HepG2 (cell line): ENCODE results near the gene RNF208. TPM values are rescaled to one million over a fixed set of nuclear protein-coding genes. Genes with fewer than 3 reads are reported as not detected.

Experiments
- DNMT1 ChIP-seq: sonication (generic); formaldehyde crosslinking; IDR thresholded peaks from 2 replicates; pipeline ENCODE4 v1.5.1; 2020; ENCODE audit warnings: mild to moderate bottlenecking, missing genetic modification reagents
- HNRNPK ChIP-seq: fragments of 200-400 bp; formaldehyde crosslinking; IDR thresholded peaks from 2 replicates; pipeline ENCODE4 v1.6.1; 2018; ENCODE audit warnings: low read length, low read depth, moderate library complexity, mild to moderate bottlenecking; ENCODE audit not compliant: poor library complexity, severe bottlenecking
- MTA3 ChIP-seq: sonication (generic); formaldehyde crosslinking; IDR thresholded peaks from 2 replicates; pipeline ENCODE4 v1.4.0; 2020; ENCODE audit warnings: missing genetic modification reagents
- NFRKB ChIP-seq: fragments of 450-650 bp; IDR thresholded peaks from 2 replicates; pipeline ENCODE4 v1.6.1; 2017
- RBFOX2 ChIP-seq: fragments of 200-400 bp; formaldehyde crosslinking; IDR thresholded peaks from 2 replicates; pipeline ENCODE4 v1.6.1; 2017; ENCODE audit warnings: low read depth, mild to moderate bottlenecking, low read length
- RCOR2 ChIP-seq: IDR thresholded peaks from 2 replicates; pipeline ENCODE4 v1.6.1; 2016; ENCODE audit warnings: missing biosample characterization, missing genetic modification reagents
- SMAD1 ChIP-seq: sonication (generic); formaldehyde crosslinking; IDR thresholded peaks from 2 replicates; pipeline ENCODE4 v1.4.0; 2020; ENCODE audit warnings: missing genetic modification reagents, low read depth, mild to moderate bottlenecking, borderline replicate concordance
- SMYD3 ChIP-seq: sonication (generic); formaldehyde crosslinking; IDR thresholded peaks from 2 replicates; pipeline ENCODE4 v1.8.1; 2023; ENCODE audit warnings: mild to moderate bottlenecking, missing genetic modification reagents
- SP1 ChIP-seq, 2 experiments: fragments of 450-650 bp in 1 of 2; sonication (generic) in 1 of 2; formaldehyde crosslinking in 1 of 2; IDR thresholded peaks; 2 replicates each; pipeline versions ENCODE4 v1.4.0 to v1.6.1; 2016 to 2020; ENCODE audit warnings: missing genetic modification reagents in 1 of 2
- THAP11 ChIP-seq: IDR thresholded peaks from 2 replicates; pipeline ENCODE4 v1.6.1; 2016; ENCODE audit warnings: missing biosample characterization, missing genetic modification reagents
- THYN1 ChIP-seq: sonication (generic); formaldehyde crosslinking; IDR thresholded peaks from 2 replicates; pipeline ENCODE4 v1.8.1; 2023; ENCODE audit warnings: low read depth, mild to moderate bottlenecking, moderate library complexity, missing genetic modification reagents, borderline replicate concordance
- ZNF121 ChIP-seq: sonication (generic); formaldehyde crosslinking; IDR thresholded peaks from 2 replicates; pipeline ENCODE4 v1.5.0; 2020; ENCODE audit warnings: mild to moderate bottlenecking, missing genetic modification reagents
- ZNF33B ChIP-seq: sonication (generic); formaldehyde crosslinking; IDR thresholded peaks from 2 replicates; pipeline ENCODE4 v1.5.1; 2020; ENCODE audit warnings: mild to moderate bottlenecking, missing genetic modification reagents
- ZNF383 ChIP-seq: sonication (generic); formaldehyde crosslinking; IDR thresholded peaks from 2 replicates; pipeline ENCODE4 v1.4.0; 2020; ENCODE audit warnings: missing genetic modification reagents, mild to moderate bottlenecking, borderline replicate concordance
- ZNF496 ChIP-seq: sonication (generic); formaldehyde crosslinking; IDR thresholded peaks from 2 replicates; pipeline ENCODE4 v1.8.1; 2023; ENCODE audit warnings: mild to moderate bottlenecking, moderate library complexity, missing genetic modification reagents; ENCODE audit not compliant: insufficient replicate concordance
- ZNF7 ChIP-seq: IDR thresholded peaks from 2 replicates; pipeline ENCODE4 v1.6.1; 2016; ENCODE audit warnings: missing biosample characterization, missing genetic modification reagents
- ZNF777 ChIP-seq: sonication (generic); formaldehyde crosslinking; IDR thresholded peaks from 2 replicates; pipeline ENCODE4 v1.4.0; 2020; ENCODE audit warnings: missing genetic modification reagents
- polyA plus RNA-seq, 8 experiments: library from polyadenylated mRNA; depleted of rRNA in 3 of 8; stranded (reverse) in 7 of 8; unstranded in 1 of 8; fragments of >200 nt; fragmentation: Illumina TruSeq in 4 of 8; extraction: Trizol in 4 of 8; gene quantifications; 2 replicates each; pipeline versions ENCODE4 v1.2.1 to v1.2.3, GENCODE V29; 2011 to 2016; ENCODE audit warnings: low read depth in 4 of 8, missing spikeins in 1 of 8, mixed read lengths in 1 of 8; ENCODE audit not compliant: insufficient read depth in 1 of 8
- total RNA-seq, 5 experiments: library from RNA; depleted of rRNA; stranded (reverse); fragments of >200 nt; fragmentation: Illumina TruSeq; extraction: Trizol; gene quantifications; 2 replicates each; pipeline ENCODE4 v1.2.3, GENCODE V29; 2016; ENCODE audit warnings: low read depth in 1 of 5
- TF ChIP-seq, protein P1 (sequence below): sonication (generic); formaldehyde crosslinking; IDR thresholded peaks from 2 replicates; pipeline ENCODE4 v1.4.0; 2020; ENCODE audit warnings: missing genetic modification reagents, borderline replicate concordance
- TF ChIP-seq, protein P2 (sequence below): sonication (generic); formaldehyde crosslinking; IDR thresholded peaks from 2 replicates; pipeline ENCODE4 v1.4.0; 2020; ENCODE audit warnings: mild to moderate bottlenecking, missing genetic modification reagents
- TF ChIP-seq, protein P3 (sequence below): sonication (generic); formaldehyde crosslinking; IDR thresholded peaks from 2 replicates; pipeline ENCODE4 v1.4.0; 2020; ENCODE audit warnings: missing genetic modification reagents, borderline replicate concordance
- TF ChIP-seq, protein P4 (sequence below): sonication (generic); formaldehyde crosslinking; IDR thresholded peaks from 2 replicates; pipeline ENCODE4 v1.8.0; 2022; ENCODE audit warnings: mild to moderate bottlenecking, missing genetic modification reagents, borderline replicate concordance

The RNF208 gene
- total and polyA plus RNA-seq, 2 of the 13 experiments (the other 11 are each of a cell fraction or from before 2014, with no cell fraction given), result 1.6 to 2.1 TPM

DNA sequence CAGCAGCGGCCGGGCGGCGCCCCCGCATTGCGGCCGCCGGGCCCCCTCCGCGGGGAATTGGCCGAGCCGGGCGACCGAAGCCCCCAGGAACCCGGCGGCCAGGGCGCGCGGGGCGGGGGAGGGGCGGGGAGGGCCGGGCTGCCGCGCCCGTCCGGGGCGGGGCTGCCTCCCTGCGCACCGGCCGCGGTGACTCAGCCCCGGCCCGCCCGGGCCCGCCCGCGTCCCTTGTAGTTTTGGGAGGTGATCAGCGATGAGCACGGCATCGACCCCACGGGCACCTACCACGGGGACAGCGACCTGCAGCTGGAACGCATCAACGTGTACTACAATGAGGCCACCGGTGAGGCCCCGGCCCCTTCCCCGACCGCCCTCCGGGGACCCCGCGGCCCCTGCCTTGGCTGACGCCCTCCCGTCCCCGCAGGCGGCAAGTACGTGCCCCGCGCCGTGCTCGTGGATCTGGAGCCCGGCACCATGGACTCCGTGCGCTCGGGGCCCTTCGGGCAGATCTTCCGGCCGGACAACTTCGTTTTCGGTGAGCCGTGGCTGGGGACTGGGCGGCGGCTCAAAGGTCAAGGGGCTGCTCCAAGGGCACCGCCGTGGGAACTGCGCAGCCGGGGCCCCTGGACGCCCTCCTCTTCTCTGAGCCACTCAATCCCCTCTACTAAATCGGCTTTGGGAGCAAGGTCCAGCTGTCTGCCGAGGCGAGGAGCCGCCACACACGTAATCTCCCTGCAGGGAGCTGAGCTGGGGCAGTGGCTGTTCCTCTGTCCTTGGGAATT lies 19.6 kb upstream of the RNF208 start (continued):
- TF ChIP-seq, protein P1, sequence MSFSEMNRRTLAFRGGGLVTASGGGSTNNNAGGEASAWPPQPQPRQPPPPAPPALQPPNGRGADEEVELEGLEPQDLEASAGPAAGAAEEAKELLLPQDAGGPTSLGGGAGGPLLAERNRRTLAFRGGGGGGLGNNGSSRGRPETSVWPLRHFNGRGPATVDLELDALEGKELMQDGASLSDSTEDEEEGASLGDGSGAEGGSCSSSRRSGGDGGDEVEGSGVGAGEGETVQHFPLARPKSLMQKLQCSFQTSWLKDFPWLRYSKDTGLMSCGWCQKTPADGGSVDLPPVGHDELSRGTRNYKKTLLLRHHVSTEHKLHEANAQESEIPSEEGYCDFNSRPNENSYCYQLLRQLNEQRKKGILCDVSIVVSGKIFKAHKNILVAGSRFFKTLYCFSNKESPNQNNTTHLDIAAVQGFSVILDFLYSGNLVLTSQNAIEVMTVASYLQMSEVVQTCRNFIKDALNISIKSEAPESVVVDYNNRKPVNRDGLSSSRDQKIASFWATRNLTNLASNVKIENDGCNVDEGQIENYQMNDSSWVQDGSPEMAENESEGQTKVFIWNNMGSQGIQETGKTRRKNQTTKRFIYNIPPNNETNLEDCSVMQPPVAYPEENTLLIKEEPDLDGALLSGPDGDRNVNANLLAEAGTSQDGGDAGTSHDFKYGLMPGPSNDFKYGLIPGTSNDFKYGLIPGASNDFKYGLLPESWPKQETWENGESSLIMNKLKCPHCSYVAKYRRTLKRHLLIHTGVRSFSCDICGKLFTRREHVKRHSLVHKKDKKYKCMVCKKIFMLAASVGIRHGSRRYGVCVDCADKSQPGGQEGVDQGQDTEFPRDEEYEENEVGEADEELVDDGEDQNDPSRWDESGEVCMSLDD, result no peak
- TF ChIP-seq SMYD3 (no peak), SP1 (IDR thresholded peaks at IDR 0.05) (no peak), SP1 (CRISPR knock-in tag; IDR thresholded peaks at IDR 0.05) (no peak; the same call in 1 of the 2 replicates), RCOR2 (CRISPR knock-in tag) (no peak), ZNF7 (CRISPR knock-in tag) (no peak), HNRNPK (no peak), DNMT1 (CRISPR knock-in tag) (no peak), ZNF33B (peak; percentile 86; the same call in 1 of the 2 replicates), THYN1 (CRISPR knock-in tag) (no peak), NFRKB (no peak), ZNF383 (CRISPR knock-in tag) (no peak), RBFOX2 (peak; percentile 87), ZNF121 (CRISPR knock-in tag) (no peak), ZNF496 (no peak), THAP11 (CRISPR knock-in tag) (peak; percentile 48), SMAD1 (CRISPR knock-in tag) (no peak), ZNF777 (CRISPR knock-in tag) (peak; percentile 39), MTA3 (CRISPR knock-in tag) (no peak)
- TF ChIP-seq, protein P2, sequence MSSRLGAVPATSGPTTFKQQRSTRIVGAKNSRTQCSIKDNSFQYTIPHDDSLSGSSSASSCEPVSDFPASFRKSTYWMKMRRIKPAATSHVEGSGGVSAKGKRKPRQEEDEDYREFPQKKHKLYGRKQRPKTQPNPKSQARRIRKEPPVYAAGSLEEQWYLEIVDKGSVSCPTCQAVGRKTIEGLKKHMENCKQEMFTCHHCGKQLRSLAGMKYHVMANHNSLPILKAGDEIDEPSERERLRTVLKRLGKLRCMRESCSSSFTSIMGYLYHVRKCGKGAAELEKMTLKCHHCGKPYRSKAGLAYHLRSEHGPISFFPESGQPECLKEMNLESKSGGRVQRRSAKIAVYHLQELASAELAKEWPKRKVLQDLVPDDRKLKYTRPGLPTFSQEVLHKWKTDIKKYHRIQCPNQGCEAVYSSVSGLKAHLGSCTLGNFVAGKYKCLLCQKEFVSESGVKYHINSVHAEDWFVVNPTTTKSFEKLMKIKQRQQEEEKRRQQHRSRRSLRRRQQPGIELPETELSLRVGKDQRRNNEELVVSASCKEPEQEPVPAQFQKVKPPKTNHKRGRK (CRISPR knock-in tag), result no peak
- TF ChIP-seq, protein P3, sequence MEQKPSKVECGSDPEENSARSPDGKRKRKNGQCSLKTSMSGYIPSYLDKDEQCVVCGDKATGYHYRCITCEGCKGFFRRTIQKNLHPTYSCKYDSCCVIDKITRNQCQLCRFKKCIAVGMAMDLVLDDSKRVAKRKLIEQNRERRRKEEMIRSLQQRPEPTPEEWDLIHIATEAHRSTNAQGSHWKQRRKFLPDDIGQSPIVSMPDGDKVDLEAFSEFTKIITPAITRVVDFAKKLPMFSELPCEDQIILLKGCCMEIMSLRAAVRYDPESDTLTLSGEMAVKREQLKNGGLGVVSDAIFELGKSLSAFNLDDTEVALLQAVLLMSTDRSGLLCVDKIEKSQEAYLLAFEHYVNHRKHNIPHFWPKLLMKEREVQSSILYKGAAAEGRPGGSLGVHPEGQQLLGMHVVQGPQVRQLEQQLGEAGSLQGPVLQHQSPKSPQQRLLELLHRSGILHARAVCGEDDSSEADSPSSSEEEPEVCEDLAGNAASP (CRISPR knock-in tag), result peak; percentile 49; the same call in 1 of the 2 replicates
- TF ChIP-seq, protein P4, sequence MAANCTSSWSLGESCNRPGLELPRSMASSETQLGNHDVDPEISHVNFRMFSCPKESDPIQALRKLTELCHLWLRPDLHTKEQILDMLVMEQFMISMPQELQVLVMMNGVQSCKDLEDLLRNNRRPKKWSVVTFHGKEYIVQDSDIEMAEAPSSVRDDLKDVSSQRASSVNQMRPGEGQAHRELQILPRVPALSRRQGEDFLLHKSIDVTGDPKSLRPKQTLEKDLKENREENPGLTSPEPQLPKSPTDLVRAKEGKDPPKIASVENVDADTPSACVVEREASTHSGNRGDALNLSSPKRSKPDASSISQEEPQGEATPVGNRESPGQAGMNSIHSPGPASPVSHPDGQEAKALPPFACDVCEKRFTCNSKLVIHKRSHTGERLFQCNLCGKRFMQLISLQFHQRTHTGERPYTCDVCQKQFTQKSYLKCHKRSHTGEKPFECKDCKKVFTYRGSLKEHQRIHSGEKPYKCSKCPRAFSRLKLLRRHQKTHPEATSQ, result 0 out of 2 replicates have a peak, but pooled peaks have one; percentile 33
